Measurements from ENCODE around the gene ADAM17.

- no peak for TF ChIP-seq SMC3 (conservative IDR thresholded peaks at IDR 0.05; ENCODE audit: poor library complexity)
- no peak for TF ChIP-seq CTCF (IDR thresholded peaks at IDR 0.05; ENCODE audit: poor library complexity, severe bottlenecking)
- TF ChIP-seq POLR2AphosphoS5 (IDR thresholded peaks at IDR 0.05), result no peak
- no peak for TF ChIP-seq MXI1 (conservative IDR thresholded peaks at IDR 0.05; ENCODE audit: poor library complexity, severe bottlenecking)
Measured at GRCh38 chr2:9586465-9586864, 30.8 kb upstream of the ADAM17 start.
